Endodermal cell (in vitro differentiated cells): ENCODE results near the gene C16orf74. TPM values are rescaled to one million over a fixed set of nuclear protein-coding genes. Genes with fewer than 3 reads are reported as not detected.

Experiments used
- DNase-seq: peaks from one replicate; pipeline ENCODE4 v3.0.0-alpha.2; 2017
- H3K27ac ChIP-seq: 2 replicates; pipeline ENCODE4 v1.5.1; 2013; ENCODE audit warnings: mild to moderate bottlenecking, low read depth, low read length, moderate library complexity
- H3K27me3 ChIP-seq: 2 replicates; pipeline ENCODE4 v1.6.1; 2013; ENCODE audit warnings: mild to moderate bottlenecking, low read length, moderate library complexity; ENCODE audit not compliant: insufficient read depth, control insufficient read depth, poor library complexity, severe bottlenecking
- H3K36me3 ChIP-seq: 2 replicates; pipeline ENCODE4 v1.7.0; 2013; ENCODE audit warnings: mild to moderate bottlenecking, low read length, moderate library complexity; ENCODE audit not compliant: control insufficient read depth, insufficient read depth
- H3K4me1 ChIP-seq: one replicate; pipeline ENCODE4 v1.7.0; 2013; ENCODE audit warnings: low read length; ENCODE audit not compliant: control insufficient read depth, insufficient read depth
- H3K4me3 ChIP-seq: 2 replicates; pipeline ENCODE4 v1.5.1; 2013; ENCODE audit warnings: mild to moderate bottlenecking, low read length, moderate library complexity
- H3K9ac ChIP-seq: 2 replicates; pipeline ENCODE4 v1.6.1; 2013; ENCODE audit warnings: mild to moderate bottlenecking, low read length, moderate library complexity; ENCODE audit not compliant: poor library complexity, severe bottlenecking; ENCODE audit errors: extremely low read depth
- H3K9me3 ChIP-seq: 2 replicates; pipeline ENCODE4 v1.6.1; 2013; ENCODE audit warnings: mild to moderate bottlenecking, low read length, moderate library complexity; ENCODE audit not compliant: control insufficient read depth
- H3K27ac Mint-ChIP-seq: 2 replicates; pipeline ENCODE4 v1.8.0; 2020; ENCODE audit warnings: mixed read lengths
- H3K27me3 Mint-ChIP-seq: 2 replicates; pipeline ENCODE4 v1.8.0; 2021; ENCODE audit warnings: mild to moderate bottlenecking, mixed read lengths; ENCODE audit not compliant: insufficient read depth
- H3K36me3 Mint-ChIP-seq: 2 replicates; pipeline ENCODE4 v1.8.0; 2020; ENCODE audit warnings: low read depth, mixed read lengths
- H3K4me1 Mint-ChIP-seq: 2 replicates; pipeline ENCODE4 v1.8.0; 2020; ENCODE audit warnings: mixed read lengths
- H3K4me3 Mint-ChIP-seq: 2 replicates; pipeline ENCODE4 v1.8.0; 2020; ENCODE audit warnings: mild to moderate bottlenecking, moderate library complexity, mixed read lengths
- H3K9me3 Mint-ChIP-seq: 2 replicates; pipeline ENCODE4 v1.8.0; 2020; ENCODE audit warnings: mild to moderate bottlenecking, mixed read lengths
- CTCF ChIP-seq: fragments of 200-600 bp; sonication (generic); conservative IDR thresholded peaks from 2 replicates; pipeline ENCODE4 v1.5.0; 2021; ENCODE audit warnings: antibody characterized with exemption, mild to moderate bottlenecking
- WGBS, 2 experiments: methylation state at CpG; one replicate each; pipeline versions ENCODE4 v1.1.5 to v1.1.7; 2013; ENCODE audit warnings: missing lambda C conversion rate in 2 of 2, mixed read lengths in 1 of 2; ENCODE audit not compliant: insufficient coverage in 1 of 2, insufficient read length in 1 of 2; 5-methylcytosine and 5-hydroxymethylcytosine counted together
- microRNA-seq: library from miRNA; unstranded; fragments of <30 nt; microRNA quantifications from one replicate; pipeline ENCODE4 v1.2.0, GENCODE V29; 2020; ENCODE audit warnings: borderline microRNAs expressed
- total RNA-seq, 2 donors: library from RNA; stranded (reverse); fragmentation: NEBNext Ultra II Directional in 1 of 2; extraction: Animal tissue kit (Norgen Biotek cat#: 25700) in 1 of 2; gene quantifications; 2 replicates in 1 of 2; 3 replicates in 1 of 2; pipeline ENCODE4 v1.2.1, GENCODE V29; 2021

Gene C16orf74
- total RNA-seq, 2 donors from 2014 or later: 3.6 to 7.4 TPM

DNA sequence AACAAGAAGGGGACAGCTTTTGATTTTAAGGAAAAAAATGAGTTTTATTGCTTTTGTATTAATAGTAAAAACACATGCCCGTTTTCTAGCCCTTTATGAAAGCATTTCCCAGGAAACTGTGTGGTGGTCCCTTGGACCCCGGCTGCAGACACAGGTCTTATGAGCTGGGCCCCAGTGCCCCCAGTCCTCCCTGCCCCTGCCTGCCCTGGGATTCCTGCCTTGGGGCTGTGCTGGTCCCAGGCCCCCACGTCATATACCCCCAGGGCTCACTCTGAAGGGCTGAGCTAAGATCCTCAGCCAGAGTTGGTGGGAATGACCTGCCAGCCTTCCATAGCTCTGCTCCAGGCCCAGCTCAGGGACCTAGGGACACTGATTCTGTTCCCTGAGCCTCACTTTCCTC lies 92.9 kb downstream of the C16orf74 start:
- no peak for DNase-seq
- Histone ChIP-seq H3K27me3 (no peaks in the 10 kb centered on the region), H3K9me3 (no peaks in the 10 kb centered on the region), H3K9ac (no peak overlapping the region), H3K27ac (no peak overlapping the region), H3K36me3 (peaks cover 91% of the 10 kb centered on the region), H3K4me1 (no peaks in the 10 kb centered on the region), H3K4me3 (no peak overlapping the region)
- Mint-ChIP-seq H3K36me3 (peaks cover 73% of the 10 kb centered on the region), H3K4me1 (no peaks in the 10 kb centered on the region), H3K9me3 (no peaks in the 10 kb centered on the region), H3K27ac (no peak overlapping the region), H3K27me3 (no peaks in the 10 kb centered on the region), H3K4me3 (no peak overlapping the region)
- TF ChIP-seq CTCF: no peak
- 83 to 92% methylated on average over 3 of the region's 3 CpGs for WGBS, 2 experiments

Small RNA genes within 50 kb of the gene (microRNA-seq; reads per million reads assigned to microRNA genes)
- not detected for gene MIR1910

Other genes with a start within 250 kb of the C16orf74 start
- 100 to 1,000 TPM; 108 to 128 TPM for gene GSE1, start 137.8 kb downstream of the C16orf74 start, total RNA-seq
- gene GINS2, start 62.1 kb downstream of the C16orf74 start, total RNA-seq: 10 to 100 TPM; 32.8 to 42.3 TPM
- 10 to 100 TPM; 60.1 to 67.6 TPM for gene EMC8, start 48.4 kb upstream of the C16orf74 start, total RNA-seq
- gene COX4I1, start 48.6 kb upstream of the C16orf74 start, total RNA-seq: 100 to 1,000 TPM; 436 to 471 TPM
- under 1 TPM; 0.24 to 0.75 TPM for gene IRF8, start 148.1 kb upstream of the C16orf74 start, total RNA-seq